Heart right ventricle (tissue), 16 donors: ENCODE data around the gene TRPM5. TPM values are rescaled to one million over a fixed set of nuclear protein-coding genes. Genes with fewer than 3 reads are reported as not detected.

Experiments
- ATAC-seq, 8 donors: fragments of 200-7000 bp; cut with Tn5 transposase; one replicate each; pipeline ENCODE4 v1.9.1; 2020; ENCODE audit warnings: mild to moderate bottlenecking in 8 of 8, moderate library complexity in 8 of 8, moderate number of reproducible peaks in 1 of 8
- DNase-seq, 2 donors: peaks; one replicate each; pipeline ENCODE4 v3.0.0-alpha.2; 2020
- H3K27ac ChIP-seq, 10 donors: fragments of 200-600 bp; sonication (generic) in 2 of 10; one replicate each; pipeline versions ENCODE4 v1.5.0 to v1.8.0; 2020 to 2022; ENCODE audit warnings: mild to moderate bottlenecking in 3 of 10
- H3K27me3 ChIP-seq, 7 donors: fragments of 200-600 bp; one replicate each; pipeline ENCODE4 v1.8.0; 2021 to 2022; ENCODE audit warnings: mild to moderate bottlenecking in 2 of 7
- H3K36me3 ChIP-seq, 9 donors: fragments of 200-600 bp; sonication (generic) in 1 of 9; one replicate each; pipeline versions ENCODE4 v1.5.0 to v1.8.0; 2020 to 2022; ENCODE audit warnings: mild to moderate bottlenecking in 2 of 9
- H3K4me1 ChIP-seq, 9 donors: fragments of 200-600 bp; sonication (generic) in 1 of 9; one replicate each; pipeline versions ENCODE4 v1.5.0 to v1.8.0; 2020 to 2022; ENCODE audit warnings: mild to moderate bottlenecking in 4 of 9
- H3K4me3 ChIP-seq, 10 donors: fragments of 200-600 bp; sonication (generic) in 2 of 10; one replicate each; pipeline versions ENCODE4 v1.5.0 to v1.8.0; 2020 to 2022; ENCODE audit warnings: mild to moderate bottlenecking in 7 of 10, moderate library complexity in 2 of 10
- H3K9me3 ChIP-seq, 11 donors: fragments of 200-600 bp in 10 of 11; sonication (generic) in 2 of 11; one replicate each; pipeline versions ENCODE4 v1.5.0 to v1.8.0; 2013 to 2022; ENCODE audit warnings: mild to moderate bottlenecking in 2 of 11, control low read depth in 1 of 11, moderate library complexity in 1 of 11
- CTCF ChIP-seq, 9 donors: fragments of 200-600 bp; sonication (generic) in 2 of 9; IDR thresholded peaks; one replicate each; pipeline versions ENCODE4 v1.5.0 to v1.8.0; 2021 to 2022; ENCODE audit warnings: antibody characterized with exemption in 9 of 9, mild to moderate bottlenecking in 5 of 9, moderate library complexity in 1 of 9
- WGBS, 2 donors: extraction: QIAGEN DNeasy Blood & Tissue Kit; methylation state at CpG; one replicate each; pipeline ENCODE4 v1.1.7; 2013; ENCODE audit warnings: inconsistent platforms in 1 of 2; 5-methylcytosine and 5-hydroxymethylcytosine counted together
- intact Hi-C, 10 donors: fragments of 100-400 bp; cut with DNase I; formaldehyde crosslinking; loops; one replicate each; pipeline versions ENCODE4 v1.11.1 to v1.14.2; 2022
- polyA plus RNA-seq, 2 donors: library from polyadenylated mRNA; stranded (reverse); fragments of 200-250 nt; gene quantifications; one replicate each; pipeline ENCODE4 v1.2.3, GENCODE V29; 2013
- total RNA-seq, 10 donors: library from RNA; stranded (reverse); fragmentation: NEBNext Ultra II Directional in 3 of 10; extraction: Animal tissue kit (Norgen Biotek cat#: 25700) in 3 of 10; gene quantifications; one replicate each; pipeline versions ENCODE4 v1.2.1 to v1.2.4, GENCODE V29; 2021 to 2023
- donor health status: Arrhythmogenic right ventricular cardiomyopathy.
- donor health status: ischemic (EF 13 %, LVEDD 7.1; RV severe dilation, severe dysfunction).
- donor health status: healthy with polysubstance abuse.
- donor health status: DM: no; HTN: yes; CAD: no.
- donor health status: DM: no; HTN: no; CAD: no.
- donor health status: ischemic (EF 25% LVEDD 6.9; RV normal size, moderate dysfunction).
- donor health status: ischemic (EF 25% LVEDD 5.7; RV mildly dilated, moderate dysfunction).
- donor health status: healthy.
- donor health status: DM: yes; HTN: yes; CAD: no.
- donor health status: Ischemic cardiomyopathy.
- donor health status: ischemic (EF 35%, LVEDD 5.7; RV mildly dilated, moderate dysfunction).
- donor health status: nonischemic (EF 11% LVEDD 7.7; RV severe dilation, severe dysfunction).
- donor health status: DM: yes; HTN: yes; CAD: no.
- donor health status: PGD.
- donor health status: ischemic (EF 29% LVEDD 5.4; RV normal size, mild dysfunction).
- donor health status: nonischemic (EF 23%, LVEDD 6.1; RV moderate dilation, normal function).

TRPM5 gene
- total and polyA plus RNA-seq, 12 donors = not detected

- DNase-seq (no peak), ATAC-seq (no peak)
- peak overlapping the region in 7 of 10 donors; percentile 26 to 95 (median 74) for H3K27ac ChIP-seq
- H3K4me3 ChIP-seq = no peak overlapping the region
- peaks cover 13 to 73% (median 38%) of the 10 kb centered on the region in 9 donors for H3K4me1 ChIP-seq
- no peak for TF ChIP-seq CTCF (IDR thresholded peaks at IDR 0.05)
- 78 to 81% methylated on average over 20 of the region's 20 CpGs for WGBS, 2 donors
- no peaks in the 10 kb centered on the region for H3K36me3 ChIP-seq
- intact Hi-C loops = no loop called here
- no peaks in the 10 kb centered on the region for H3K9me3 ChIP-seq
- H3K27me3 ChIP-seq = no peaks in the 10 kb centered on the region
Measured at GRCh38 chr11:2465202-2466068, 21.1 kb upstream of the TRPM5 start.

- no peaks in the 10 kb centered on the region for H3K9me3 ChIP-seq
- ATAC-seq (no peak), DNase-seq (no peak)
- 85 to 88% methylated on average over 13 of the region's 13 CpGs for WGBS, 2 donors
- H3K4me3 ChIP-seq = no peak overlapping the region
- H3K36me3 ChIP-seq = no peaks in the 10 kb centered on the region
- no peak for TF ChIP-seq CTCF (IDR thresholded peaks at IDR 0.05)
- no peaks in the 10 kb centered on the region for H3K27me3 ChIP-seq
- peaks cover 15 to 82% (median 46%) of the 10 kb centered on the region in 9 donors for H3K4me1 ChIP-seq
- intact Hi-C loops = loop anchor here in 3 of 10 donors (5.0 kb wide), 3 partner anchors 43 to 857 kb away; partner anchors contain the start of gene KRTAP5-3 (in 1 of the 3)
- peak overlapping the region; percentile 73 to 95 (median 90) for H3K27ac ChIP-seq
Measured at GRCh38 chr11:2464451-2465165, 20.3 kb upstream of the TRPM5 start.

- Histone ChIP-seq H3K4me1 (peaks cover 15 to 90% (median 53%) of the 10 kb centered on the region in 9 donors), H3K27ac (peak overlapping the region; percentile 73 to 95 (median 90)), H3K4me3 (peak overlapping the region in 2 of 10 donors; percentile 9 to 20), H3K27me3 (no peaks in the 10 kb centered on the region), H3K36me3 (no peaks in the 10 kb centered on the region), H3K9me3 (no peaks in the 10 kb centered on the region)
- TF ChIP-seq CTCF (IDR thresholded peaks at IDR 0.05) = no peak
- intact Hi-C loops = loop anchor here in 4 of 10 donors (2.0 to 5.0 kb wide), 4 partner anchors 43 to 857 kb away; partner anchors contain the start of gene KRTAP5-3 (in 1 of the 4)
- ATAC-seq (peak; percentile 11 to 54 (median 39)), DNase-seq (peak in 1 of 2 donors; percentile 52)
- WGBS, 2 donors = 48 to 63% methylated on average over 26 of the region's 26 CpGs
Measured at GRCh38 chr11:2463766-2464277, 19.5 kb upstream of the TRPM5 start.
